ENCODE data around the gene C2orf68.

C2orf68 gene

GRCh38 chr2:85611217-85611704, 605 bp downstream of the C2orf68 start:
- Histone ChIP-seq H3K4me3 (replicated peaks; ENCODE audit: insufficient read depth, low read length) (peak overlapping the region; percentile 91), H3K27ac (replicated peaks) (peak overlapping the region; percentile 86), H3K27me3 (ENCODE audit: insufficient read depth, poor library complexity, severe bottlenecking) (no peaks in the 10 kb centered on the region)
- no peak for TF ChIP-seq POLR2AphosphoS5 (IDR thresholded peaks at IDR 0.05; ENCODE audit: low read depth)
- no peak for TF ChIP-seq SPI1 (IDR thresholded peaks at IDR 0.05; ENCODE audit: borderline replicate concordance, low read depth)
- TF ChIP-seq GABPA (IDR thresholded peaks at IDR 0.05; ENCODE audit: low read depth), result no peak
- no peak for TF ChIP-seq REST (IDR thresholded peaks at IDR 0.05; ENCODE audit: insufficient replicate concordance, low read depth)
- TF ChIP-seq CTCF (IDR thresholded peaks at IDR 0.05; ENCODE audit: insufficient read depth, low read length), result no peak
- DNase-seq (ENCODE audit: low read depth in 1 of 2, low spot score in 1 of 2), result peak in 1 of 2 experiments; percentile 11

DNA sequence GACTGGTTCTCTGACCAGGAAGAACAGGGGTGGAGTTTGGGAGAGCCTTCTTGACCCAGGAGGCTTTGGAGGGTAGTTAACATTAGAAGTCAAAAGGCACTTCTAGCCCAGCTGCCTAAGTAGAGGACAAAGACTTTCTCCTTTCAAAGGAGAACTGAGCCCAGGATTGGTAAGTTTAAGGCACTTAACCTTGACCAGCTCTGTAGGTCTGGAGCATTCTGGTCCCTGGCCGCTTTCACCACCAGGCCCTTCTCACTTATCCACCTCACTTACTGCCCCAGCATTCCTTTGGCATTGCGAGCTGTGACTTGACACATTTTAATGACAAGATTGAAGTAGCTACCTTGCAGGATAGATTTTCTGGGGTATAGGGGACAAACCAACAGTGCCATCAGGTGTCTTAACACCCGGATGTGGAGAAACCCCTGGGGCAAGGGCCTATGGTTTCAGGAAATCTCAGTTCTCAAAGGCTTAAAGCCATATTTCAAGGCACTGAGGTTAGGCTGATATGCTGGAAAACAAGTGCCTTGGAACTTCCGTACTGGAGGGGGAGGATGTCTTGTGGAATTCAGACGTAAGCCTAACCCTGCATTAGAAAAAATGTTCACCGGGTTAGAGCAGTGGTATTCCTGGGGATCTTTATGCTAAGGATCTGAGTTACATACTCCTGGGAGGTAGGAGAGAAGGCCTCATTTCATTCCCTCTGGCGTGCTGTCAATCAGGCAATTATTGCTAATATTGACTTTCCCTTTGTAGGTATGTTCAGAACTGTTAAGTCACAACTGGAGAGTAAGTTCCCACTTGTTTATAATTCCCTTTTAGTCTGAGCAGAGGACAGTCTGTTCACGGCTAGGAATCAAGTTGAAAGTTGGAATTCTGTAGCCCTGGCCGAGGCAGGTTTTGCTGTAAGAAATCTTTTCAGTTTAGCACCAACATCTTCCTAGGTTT, 4.3 kb downstream of the C2orf68 start:
- H3K27ac ChIP-seq (replicated peaks), result no peak overlapping the region

GRCh38 chr2:85606116-85606455, 5.8 kb downstream of the C2orf68 start:
- DNase-seq (ENCODE audit: low read depth in 1 of 2, low spot score in 1 of 2), result no peak
- no peak for TF ChIP-seq REST (IDR thresholded peaks at IDR 0.05; ENCODE audit: insufficient replicate concordance, low read depth)
- Histone ChIP-seq H3K4me3 (replicated peaks; ENCODE audit: insufficient read depth, low read length) (no peak overlapping the region), H3K27me3 (ENCODE audit: insufficient read depth, poor library complexity, severe bottlenecking) (no peaks in the 10 kb centered on the region), H3K27ac (replicated peaks) (no peak overlapping the region)

More for the DNA sequence above, 4.3 kb downstream of the C2orf68 start:
- TF ChIP-seq CTCF (IDR thresholded peaks at IDR 0.05; ENCODE audit: insufficient read depth, low read length), result no peak
- DNase-seq (ENCODE audit: low read depth in 1 of 2, low spot score in 1 of 2), result no peak
- H3K4me3 ChIP-seq (replicated peaks; ENCODE audit: insufficient read depth, low read length), result no peak overlapping the region
- H3K27me3 ChIP-seq (ENCODE audit: insufficient read depth, poor library complexity, severe bottlenecking), result no peaks in the 10 kb centered on the region

GRCh38 chr2:85605406-85606115, 6.3 kb downstream of the C2orf68 start:
- Histone ChIP-seq H3K27ac (replicated peaks) (no peak overlapping the region), H3K27me3 (ENCODE audit: insufficient read depth, poor library complexity, severe bottlenecking) (no peaks in the 10 kb centered on the region), H3K4me3 (replicated peaks; ENCODE audit: insufficient read depth, low read length) (no peak overlapping the region)
- TF ChIP-seq GABPA (IDR thresholded peaks at IDR 0.05; ENCODE audit: low read depth) (no peak), CTCF (IDR thresholded peaks at IDR 0.05; ENCODE audit: insufficient read depth, low read length) (no peak), REST (IDR thresholded peaks at IDR 0.05; ENCODE audit: insufficient replicate concordance, low read depth) (no peak), POLR2AphosphoS5 (IDR thresholded peaks at IDR 0.05; ENCODE audit: low read depth) (no peak)
- no peak for DNase-seq (ENCODE audit: low read depth in 1 of 2, low spot score in 1 of 2)

All from HL-60 (cell line).